ENCODE results near the gene TP53TG3B. TPM values are rescaled to one million over a fixed set of nuclear protein-coding genes. Genes with fewer than 3 reads are reported as not detected.
"Not testable (repeated sequence)": the region's sequence is repeated elsewhere in the genome, so short reads cannot be mapped to it uniquely, and the experiment has no call there.

The TP53TG3B gene, protein sequence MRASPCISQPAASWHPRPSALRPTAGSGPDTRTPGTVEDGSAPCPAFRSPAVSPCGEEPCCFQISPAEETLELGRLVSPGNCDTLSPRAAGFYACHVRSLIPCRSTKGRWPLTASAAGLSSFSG
- not detected in 2 replicates for total RNA-seq

DNA sequence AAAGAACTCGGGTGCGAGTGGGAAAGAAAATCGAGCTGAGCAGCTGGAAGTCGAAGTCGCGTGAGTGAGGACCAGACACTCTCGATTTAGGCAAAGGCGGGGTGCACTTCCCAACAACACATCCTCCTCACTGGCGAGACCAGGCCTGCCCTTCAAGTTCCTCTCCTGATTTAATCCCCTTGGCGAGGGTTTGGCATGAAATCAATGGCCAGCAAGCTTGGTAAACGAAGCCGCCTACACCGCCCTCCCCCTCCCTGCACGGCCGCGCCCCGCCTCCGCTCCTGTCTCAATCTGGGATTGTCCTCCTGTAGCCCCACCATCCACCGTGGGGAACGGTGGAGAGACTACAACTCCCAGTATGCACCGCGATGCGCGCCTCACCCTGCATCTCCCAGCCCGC is at the start of gene TP53TG3B:
TSS of gene TP53TG3B (plus strand) at position 301 of the 400 bp plus-strand sequence. CDS start at position 369, 68 bp downstream.
- not testable (repeated sequence) for DNase-seq

DNA sequence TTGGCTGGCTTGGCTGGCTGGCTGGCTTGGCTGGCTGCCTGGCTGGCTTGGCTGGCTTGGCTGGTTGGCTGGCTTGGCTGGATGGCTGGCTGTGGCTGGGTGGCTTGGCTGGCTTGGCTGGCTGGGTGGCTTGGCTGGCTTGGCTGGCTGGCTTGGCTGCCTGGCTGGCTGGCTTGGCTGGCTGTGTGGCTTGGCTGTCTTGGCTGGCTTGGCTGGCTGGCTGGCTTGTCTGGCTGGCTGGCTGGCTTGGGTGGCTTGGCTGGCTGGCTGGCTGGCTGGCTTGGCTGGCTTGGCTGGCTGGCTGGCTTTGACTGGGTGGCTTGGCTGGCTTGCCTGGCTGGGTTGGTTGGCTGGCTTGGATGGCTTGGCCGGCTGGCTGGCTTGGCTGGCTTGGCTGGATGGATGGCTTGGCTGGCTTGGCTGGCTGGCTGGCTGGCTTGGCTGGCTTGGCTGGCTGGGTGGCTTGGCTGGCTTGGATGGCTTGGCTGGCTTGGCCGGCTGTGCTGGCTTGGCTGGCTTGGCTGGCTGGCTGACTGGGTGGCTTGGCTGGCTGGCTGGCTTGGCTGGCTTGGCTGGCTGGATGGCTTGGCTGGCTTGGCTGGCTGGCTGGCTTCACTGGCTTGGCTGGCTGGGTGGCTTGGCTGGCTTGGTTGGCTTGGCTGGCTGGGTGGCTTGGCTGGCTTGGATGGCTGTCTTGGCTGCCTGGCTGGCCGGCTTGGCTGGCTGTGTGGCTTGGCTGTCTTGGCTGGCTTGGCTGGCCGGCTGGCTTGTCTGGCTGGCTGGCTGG is 24.2 kb upstream of the TP53TG3B start:
- DNase-seq: peak; percentile 4

DNA sequence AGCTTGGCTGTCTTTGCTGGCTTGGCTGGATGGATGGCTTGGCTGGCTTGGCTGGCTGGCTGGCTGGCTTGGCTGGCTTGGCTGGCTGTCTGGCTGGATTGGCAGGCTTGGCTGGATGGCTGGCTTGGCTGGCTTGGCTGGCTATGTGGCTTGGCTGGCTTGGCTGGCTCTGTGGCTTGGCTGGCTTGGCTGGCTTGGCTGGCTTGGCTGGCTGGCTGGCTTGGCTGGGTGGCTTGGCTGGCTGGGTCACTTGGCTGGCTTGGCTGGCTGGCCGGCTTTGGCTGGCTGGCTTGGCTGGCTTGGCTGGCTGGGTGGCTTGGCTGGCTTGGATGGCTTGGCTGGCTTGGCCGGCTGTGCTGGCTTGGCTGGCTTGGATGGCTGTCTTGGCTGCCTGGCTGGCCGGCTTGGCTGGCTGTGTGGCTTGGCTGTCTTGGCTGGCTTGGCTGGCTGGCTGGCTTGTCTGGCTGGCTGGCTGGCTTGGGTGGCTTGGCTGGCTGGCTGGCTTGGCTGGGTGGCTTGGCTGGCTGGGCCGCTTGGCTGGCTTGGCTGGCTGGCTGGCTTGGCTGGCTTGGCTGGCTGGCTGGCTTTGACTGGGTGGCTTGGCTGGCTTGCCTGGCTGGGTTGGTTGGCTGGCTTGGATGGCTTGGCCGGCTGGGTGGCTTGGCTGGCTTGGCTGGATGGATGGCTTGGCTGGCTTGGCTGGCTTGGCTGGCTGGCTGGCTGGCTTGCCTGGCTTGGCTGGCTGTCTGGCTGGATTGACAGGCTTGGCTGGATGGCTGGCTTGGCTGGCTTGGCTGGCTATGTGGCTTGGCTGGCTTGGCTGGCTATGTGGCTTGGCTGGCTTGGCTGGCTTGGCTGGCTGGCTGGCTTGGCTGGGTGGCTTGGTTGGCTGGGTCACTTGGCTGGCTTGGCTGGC is 22.8 kb upstream of the TP53TG3B start:
- DNase-seq: peak; percentile 3

DNA sequence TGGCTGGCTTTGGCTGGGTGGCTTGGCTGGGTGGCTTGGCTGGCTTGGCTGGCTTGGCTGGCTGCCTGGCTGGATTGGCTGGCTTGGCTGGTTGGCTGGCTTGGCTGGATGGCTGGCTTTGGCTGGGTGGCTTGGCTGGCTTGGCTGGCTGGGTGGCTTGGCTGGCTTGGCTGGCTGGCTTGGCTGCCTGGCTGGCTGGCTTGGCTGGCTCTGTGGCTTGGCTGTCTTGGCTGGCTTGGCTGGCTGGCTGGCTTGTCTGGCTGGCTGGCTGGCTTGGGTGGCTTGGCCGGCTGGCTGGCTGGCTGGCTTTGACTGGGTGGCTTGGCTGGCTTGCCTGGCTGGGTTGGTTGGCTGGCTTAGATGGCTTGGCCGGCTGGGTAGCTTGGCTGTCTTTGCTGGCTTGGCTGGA is 22.1 kb upstream of the TP53TG3B start:
- not testable (repeated sequence) for DNase-seq

DNA sequence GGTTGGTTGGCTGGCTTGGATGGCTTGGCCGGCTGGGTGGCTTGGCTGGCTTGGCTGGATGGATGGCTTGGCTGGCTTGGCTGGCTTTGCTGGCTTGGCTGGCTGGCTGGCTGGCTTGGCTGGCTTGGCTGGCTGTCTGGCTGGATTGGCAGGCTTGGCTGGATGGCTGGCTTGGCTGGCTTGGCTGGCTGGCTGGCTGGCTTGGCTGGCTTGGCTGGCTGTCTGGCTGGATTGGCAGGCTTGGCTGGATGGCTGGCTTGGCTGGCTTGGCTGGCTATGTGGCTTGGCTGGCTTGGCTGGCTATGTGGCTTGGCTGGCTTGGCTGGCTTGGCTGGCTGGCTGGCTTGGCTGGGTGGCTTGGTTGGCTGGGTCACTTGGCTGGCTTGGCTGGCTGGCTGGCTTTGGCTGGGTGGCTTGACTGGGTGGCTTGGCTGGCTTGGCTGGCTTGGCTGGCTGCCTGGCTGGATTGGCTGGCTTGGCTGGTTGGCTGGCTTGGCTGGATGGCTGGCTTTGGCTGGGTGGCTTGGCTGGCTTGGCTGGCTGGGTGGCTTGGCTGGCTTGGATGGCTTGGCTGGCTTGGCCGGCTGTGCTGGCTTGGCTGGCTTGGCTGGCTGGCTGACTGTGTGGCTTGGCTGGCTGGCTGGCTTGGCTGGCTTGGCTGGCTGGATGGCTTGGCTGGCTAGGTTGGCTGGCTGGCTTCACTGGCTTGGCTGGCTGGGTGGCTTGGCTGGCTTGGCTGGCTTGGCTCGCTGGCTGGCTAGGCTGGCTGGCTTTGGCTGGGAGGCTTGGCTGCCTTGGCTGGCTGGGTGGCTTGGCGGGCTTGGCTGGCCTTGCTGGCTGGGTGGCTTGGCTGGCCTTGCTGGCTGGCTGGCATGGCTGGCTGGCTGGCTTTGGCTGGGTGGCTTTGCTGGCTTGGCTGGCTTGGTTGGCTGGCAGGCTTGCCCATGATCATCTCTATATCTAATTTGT is 21.3 kb upstream of the TP53TG3B start:
- peak; percentile 4 for DNase-seq

Other genes with a start within 250 kb of the TP53TG3B start
- not detected in 2 replicates for gene TP53TG3C, start 166.6 kb upstream of the TP53TG3B start, total RNA-seq
- gene TP53TG3E, start 56.5 kb upstream of the TP53TG3B start, total RNA-seq: not detected in 2 replicates
- gene TP53TG3F, start 98.8 kb downstream of the TP53TG3B start, total RNA-seq: not detected in 2 replicates